SK-N-MC (cell line): ENCODE results near the gene VRTN.

Experiments used
- EZH2 ChIP-seq: fragments of 200-600 bp; sonication (generic); IDR thresholded peaks from one replicate; pipeline ENCODE4 v1.6.1; 2017; ENCODE audit warnings: antibody characterized with exemption
- POLR2AphosphoS5 ChIP-seq: IDR thresholded peaks from 2 replicates; pipeline ENCODE4 v1.6.1; 2012; ENCODE audit warnings: mild to moderate bottlenecking, low read depth, low read length, borderline replicate concordance

GRCh38 chr14:74312161-74312560 is 36.1 kb upstream of the VRTN start:
- TF ChIP-seq POLR2AphosphoS5 (no peak), EZH2 (no peak)
